Neural cell (in vitro differentiated cells): ENCODE results near the gene DOCK4.

Source experiments
- CTCF ChIP-seq: fragments of 450-650 bp; IDR thresholded peaks from 2 replicates; pipeline ENCODE4 v1.5.1; 2014; ENCODE audit warnings: antibody characterized with exemption, mild to moderate bottlenecking, moderate library complexity; ENCODE audit not compliant: poor library complexity, severe bottlenecking
- EP300 ChIP-seq: fragments of 450-650 bp; conservative IDR thresholded peaks from 2 replicates; pipeline ENCODE4 v1.6.1; 2014; ENCODE audit warnings: antibody characterized with exemption, mild to moderate bottlenecking, moderate library complexity; ENCODE audit not compliant: poor library complexity, severe bottlenecking
- EZH2 ChIP-seq: fragments of 200-600, 300-800 bp; shearing (Covaris generic), sonication (generic); IDR thresholded peaks from 2 replicates; pipeline ENCODE4 v1.6.1; 2014; ENCODE audit warnings: antibody characterized with exemption, low read length, borderline replicate concordance, mild to moderate bottlenecking; ENCODE audit not compliant: insufficient read depth, poor library complexity, severe bottlenecking
- RAD21 ChIP-seq: fragments of 450-650 bp; conservative IDR thresholded peaks from 2 replicates; pipeline ENCODE4 v1.6.1; 2014; ENCODE audit warnings: antibody characterized with exemption, mild to moderate bottlenecking, moderate library complexity

- no peak for TF ChIP-seq CTCF
- TF ChIP-seq EP300 = no peak
- no peak for TF ChIP-seq EZH2
- no peak for TF ChIP-seq RAD21
Observed at GRCh38 chr7:111998326-111998725, 207.9 kb downstream of the DOCK4 start.
